Stimulated activated CD4-positive, alpha-beta T cell treated with anti-CD3 and anti-CD28 coated beads, Interleukin-12 subunit alpha, Interleukin-12 subunit beta, amount 100 ng/mL, for 48 hours (primary cell): Measurements from ENCODE around the gene SNX12.
"Not testable (repeated sequence)": the region's sequence is repeated elsewhere in the genome, so short reads cannot be mapped to it uniquely, and the experiment has no call there.

Experiments
- DNase-seq, 3 donors: peaks; one replicate each; pipeline ENCODE4 v3.0.0-alpha.2; 2020; ENCODE audit warnings: low read depth in 2 of 3, low spot score in 1 of 3

The SNX12 gene

GRCh38 chrX:71095033-71095432 lies 26.9 kb upstream of the SNX12 start:
- DNase-seq: no peak

DNA sequence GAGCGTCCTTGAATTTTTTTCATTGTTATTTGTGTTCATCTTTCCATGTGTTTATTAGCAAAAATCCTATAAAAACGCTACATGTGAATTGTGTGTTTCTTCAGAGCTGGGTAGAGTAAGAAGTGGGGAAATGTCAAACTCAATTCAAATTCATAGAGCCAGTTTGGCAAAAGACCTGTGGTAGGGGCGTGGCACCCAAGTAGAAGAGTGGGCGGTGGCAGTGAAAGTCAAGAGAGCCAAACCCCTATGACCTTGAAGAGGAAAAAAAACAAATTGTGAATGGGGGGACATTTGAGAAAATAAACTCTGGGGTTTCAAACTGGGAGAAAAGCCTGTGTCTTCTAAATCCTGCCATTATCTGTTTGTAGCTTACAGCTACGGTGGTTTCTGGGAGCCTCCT lies 23.1 kb upstream of the SNX12 start:
- DNase-seq: no peak

- DNase-seq: no peak
These were observed 17.8 kb upstream of the SNX12 start for GRCh38 chrX:71085900-71086299.

DNA sequence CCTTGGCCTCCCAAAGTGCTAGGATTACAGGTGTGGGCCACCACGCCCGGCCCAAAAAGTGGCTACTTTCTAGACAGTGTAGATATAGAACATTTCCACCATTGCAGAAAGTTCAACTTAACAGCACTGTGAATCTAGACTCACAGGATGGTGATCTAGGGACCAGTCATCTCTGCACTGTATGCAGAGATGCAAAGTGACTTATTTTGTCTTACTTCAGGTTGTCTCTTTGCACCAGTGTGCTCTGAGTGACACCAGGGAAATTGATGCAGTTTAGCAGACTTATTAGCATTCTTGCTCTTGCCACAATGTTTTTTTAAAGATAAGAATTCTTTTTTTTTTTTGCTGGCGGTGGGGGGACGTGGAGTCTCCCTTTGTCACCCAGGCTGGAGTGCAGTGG lies 14.7 kb upstream of the SNX12 start:
- no peak for DNase-seq

- no peak for DNase-seq
These were observed 14.1 kb upstream of the SNX12 start for GRCh38 chrX:71082124-71082647.

- no peak for DNase-seq
These were observed 13.4 kb upstream of the SNX12 start for GRCh38 chrX:71081330-71082123.

- DNase-seq: no peak
These were observed 2.4 kb upstream of the SNX12 start for GRCh38 chrX:71070531-71070930.

DNA sequence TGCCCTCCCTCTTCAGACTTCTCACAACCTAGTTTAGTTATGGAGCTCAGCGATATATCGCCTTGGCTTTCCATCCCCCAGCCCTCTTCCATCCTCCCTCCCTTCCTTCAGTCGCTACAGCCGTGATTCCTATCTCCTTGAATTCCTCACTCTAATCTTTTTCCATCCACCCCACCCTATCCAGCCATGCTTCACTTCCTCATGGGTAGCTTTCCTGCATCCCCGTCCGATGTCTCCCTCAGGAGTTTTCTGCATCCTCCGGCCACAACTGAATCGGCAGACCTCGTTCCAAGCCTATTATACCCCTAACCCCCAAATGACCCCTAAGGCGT lies 456 bp downstream of the SNX12 start:
- no peak for DNase-seq

DNA sequence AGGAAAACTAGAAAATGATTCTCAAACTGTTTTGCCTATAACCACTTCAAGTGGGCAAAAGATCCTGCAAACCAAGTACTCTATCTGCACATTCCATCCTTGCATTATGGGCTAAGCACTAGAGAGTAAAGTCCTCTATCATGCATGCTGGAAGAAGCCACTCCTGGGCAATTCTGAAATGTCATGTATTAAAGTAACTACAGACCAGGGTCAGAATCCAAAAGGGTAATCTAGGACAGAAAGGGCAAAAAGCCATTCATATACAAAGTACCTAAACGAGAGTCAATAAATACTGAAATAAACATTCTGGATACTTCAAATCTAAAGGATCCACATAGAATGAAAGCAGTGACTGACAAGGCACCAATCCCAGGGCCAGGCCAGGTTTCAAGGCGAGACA lies 1.0 kb downstream of the SNX12 start:
- DNase-seq: no peak

DNA sequence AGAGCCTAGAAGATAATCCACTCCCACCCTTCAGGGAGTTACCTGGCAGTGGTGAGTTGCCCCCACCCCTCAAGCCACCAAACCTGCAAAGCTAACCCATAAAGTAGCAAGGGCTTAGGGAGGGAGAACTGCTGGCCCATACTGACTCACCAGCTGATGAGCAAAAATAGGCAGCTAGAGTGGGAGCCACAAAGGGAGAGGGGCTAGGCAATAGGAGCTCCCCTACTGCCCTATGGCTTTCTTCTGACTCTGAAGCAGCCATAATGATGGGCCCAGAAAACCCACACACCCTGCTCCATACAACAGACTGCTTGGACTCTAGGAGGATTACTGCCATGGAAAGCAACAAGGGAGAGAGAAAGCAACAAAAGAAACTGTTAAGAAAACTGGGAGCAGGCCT lies 8.0 kb downstream of the SNX12 start:
- no peak for DNase-seq

DNA sequence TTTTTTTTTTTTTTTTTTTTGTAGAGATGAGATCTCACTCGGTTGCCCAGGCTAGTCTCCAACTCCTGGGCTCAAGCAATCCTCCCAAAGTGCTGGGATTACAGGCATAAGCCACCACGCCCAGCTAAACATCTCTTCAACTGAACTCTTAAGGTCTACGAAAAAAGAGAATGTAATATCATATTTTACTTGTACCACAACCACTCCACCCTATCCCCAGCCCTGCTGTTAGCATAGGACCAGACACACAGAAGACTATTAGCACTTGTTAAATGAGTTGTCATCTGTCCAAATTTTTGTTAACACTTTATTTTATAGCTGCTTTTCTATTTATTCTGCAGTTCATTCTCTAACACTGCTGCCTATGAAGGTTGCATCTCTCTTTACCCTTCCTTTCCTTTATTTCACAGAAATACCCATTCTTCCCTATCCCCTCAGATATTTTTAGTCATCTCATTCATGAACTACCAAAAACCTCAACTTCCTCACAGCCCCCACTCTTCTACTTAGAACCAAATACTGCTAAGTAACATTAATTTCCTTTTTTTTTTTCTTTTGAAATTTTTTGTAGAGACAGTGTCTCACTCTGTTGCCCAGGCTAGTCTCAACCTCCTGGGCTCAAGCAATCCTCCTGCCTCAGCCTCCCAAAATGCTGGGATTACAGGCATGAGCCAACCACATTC lies 10.1 kb downstream of the SNX12 start:
- no peak for DNase-seq

DNA sequence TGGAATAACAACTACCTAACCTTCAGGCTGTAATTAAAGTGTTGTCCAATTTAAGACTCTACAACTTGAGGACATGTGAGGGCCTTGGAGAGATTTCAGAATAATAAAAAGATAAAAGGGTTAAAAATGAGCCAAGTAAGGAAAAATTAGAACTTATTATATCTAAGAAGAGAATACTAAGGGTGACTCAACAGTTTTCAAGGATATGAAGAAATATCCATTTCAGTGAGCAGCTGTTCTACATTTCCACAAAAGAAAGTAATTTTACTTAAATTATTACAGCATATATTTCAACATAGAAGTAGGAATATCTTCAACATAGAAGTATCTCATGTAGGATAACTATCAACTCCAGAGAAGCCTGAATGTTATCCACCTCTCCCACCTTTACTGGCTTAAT lies 11.3 kb downstream of the SNX12 start:
- no peak for DNase-seq

GRCh38 chrX:71053217-71053621 lies 14.9 kb downstream of the SNX12 start:
- no peak for DNase-seq

GRCh38 chrX:71052721-71053120 lies 15.4 kb downstream of the SNX12 start:
- DNase-seq: no peak

DNA sequence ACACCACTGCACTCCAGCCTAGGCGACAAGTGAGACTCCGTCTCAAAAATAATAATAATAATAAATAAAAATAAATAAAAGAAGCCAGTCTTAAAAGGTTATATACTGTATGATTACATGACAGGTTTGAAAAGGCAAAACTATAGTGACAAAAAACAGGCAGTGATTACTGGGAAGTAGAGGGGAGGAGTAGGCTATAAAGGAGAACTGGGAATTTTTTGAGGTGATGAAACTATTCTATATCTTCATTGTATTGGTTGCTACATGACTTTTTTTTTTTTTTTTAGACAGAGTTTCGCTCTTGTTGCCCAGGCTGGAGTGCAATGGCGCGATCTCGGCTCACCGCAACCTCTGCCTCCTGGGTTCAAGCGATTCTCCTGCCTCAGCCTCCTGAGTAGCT lies 20.2 kb downstream of the SNX12 start:
- DNase-seq: not testable (repeated sequence)

DNA sequence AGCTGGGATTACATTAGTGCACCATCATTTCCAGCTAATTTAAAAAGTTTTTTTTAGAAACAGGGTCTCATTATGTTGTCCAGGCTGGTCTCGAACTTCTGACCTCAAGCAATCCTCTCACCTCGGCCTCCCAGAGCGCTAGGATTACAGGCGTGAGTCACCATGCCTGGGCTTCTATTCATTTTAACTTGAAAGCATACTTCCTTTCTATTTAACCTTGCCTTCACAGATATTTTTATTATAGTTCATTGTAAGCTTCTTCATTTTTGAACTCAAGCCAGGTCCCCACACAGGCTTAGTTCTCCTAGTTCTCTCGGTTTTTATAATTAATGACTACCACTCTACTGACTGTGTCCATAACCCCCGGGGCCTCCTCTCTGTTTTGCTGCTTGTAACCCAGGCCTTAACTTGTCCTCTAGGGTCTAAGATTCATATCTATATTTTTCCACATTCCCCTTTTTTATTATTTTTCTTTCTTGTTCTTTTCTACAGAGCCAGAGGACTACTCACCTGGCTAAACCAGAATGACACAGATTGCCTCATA lies 50.7 kb downstream of the SNX12 start:
- no peak for DNase-seq
